Erythroblast (primary cell): ENCODE results near the gene PRKAB1.

Experiments used
- GATA1 ChIP-seq: IDR thresholded peaks from 2 replicates; pipeline ENCODE4 v1.6.1; 2011; ENCODE audit warnings: low read depth, mild to moderate bottlenecking, control low read depth, low read length, moderate library complexity
- POLR2A ChIP-seq: IDR thresholded peaks from 2 replicates; pipeline ENCODE4 v1.6.1; 2011; ENCODE audit warnings: mild to moderate bottlenecking, low read length

GRCh38 chr12:119631930-119632678, 35.8 kb upstream of the PRKAB1 start:
- no peak for TF ChIP-seq POLR2A
- no peak for TF ChIP-seq GATA1
